ENCODE results near the gene KCNH4. TPM values are rescaled to one million over a fixed set of nuclear protein-coding genes. Genes with fewer than 3 reads are reported as not detected.

KCNH4 gene
- total RNA-seq, 3 donors from 2014 or later = 0.06 to 0.10 TPM; not detected in 1

DNA sequence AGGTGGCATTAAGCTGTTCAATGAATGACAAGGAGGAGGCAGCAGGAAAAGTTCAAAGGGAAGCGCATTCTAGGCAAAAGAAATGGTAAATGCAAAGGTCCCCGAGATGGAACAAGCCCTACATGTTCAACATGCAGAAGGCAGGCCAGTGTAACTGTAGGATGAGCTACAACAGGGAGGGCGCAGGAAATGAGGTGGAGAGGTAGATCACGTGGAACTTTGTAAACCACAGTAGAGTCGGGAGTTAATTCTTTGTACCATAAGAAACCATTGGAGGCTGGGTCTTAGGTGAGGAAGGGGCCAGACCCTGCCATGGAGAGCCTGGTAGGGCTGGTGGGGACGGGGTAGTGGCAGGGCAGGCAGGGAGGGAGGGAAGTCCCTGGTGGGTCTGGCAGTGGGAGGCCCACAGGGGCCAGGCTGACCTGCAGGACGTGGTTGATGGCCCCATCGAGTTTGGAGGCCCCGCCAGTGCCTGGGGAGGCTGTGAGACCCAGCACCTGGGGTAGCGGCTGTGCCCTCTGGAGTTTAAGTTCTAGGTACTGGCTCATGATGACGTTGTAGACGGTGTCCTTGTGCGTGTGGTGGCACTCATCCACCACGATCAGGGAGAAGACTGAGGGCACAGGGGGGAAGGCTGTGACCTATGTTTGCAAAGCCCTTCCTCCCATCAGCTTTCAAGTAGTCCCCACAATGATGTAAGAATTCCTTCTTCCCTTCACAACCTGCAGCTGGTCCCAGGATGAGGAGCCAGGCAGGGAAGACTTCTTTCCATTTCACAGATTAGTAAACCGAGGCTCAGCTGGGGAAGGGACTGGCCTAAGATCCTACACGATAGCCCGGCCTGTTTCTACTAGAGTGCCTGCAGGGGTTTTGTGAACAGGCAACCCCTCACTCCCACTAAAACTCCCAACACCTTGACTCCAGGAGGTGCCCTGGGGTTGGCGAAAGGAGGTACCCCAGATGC lies 70.4 kb downstream of the KCNH4 start:
- DNase-seq = peak in 1 of 3 donors; percentile 47
- intact Hi-C loops (cut with DNase I, micrococcal nuclease) = loop anchor here in 1 of 2 donors (10.0 kb wide), 1 partner anchor 146 kb away; the partner anchor contains the start of gene CNP
- Histone ChIP-seq H3K9me3 (no peaks in the 10 kb centered on the region), H3K36me3 (ENCODE audit: low read depth) (no peaks in the 10 kb centered on the region), H3K4me1 (ENCODE audit: low read depth) (peaks cover 18% of the 10 kb centered on the region), H3K4me3 (no peak overlapping the region)
- TF ChIP-seq, protein P1, sequence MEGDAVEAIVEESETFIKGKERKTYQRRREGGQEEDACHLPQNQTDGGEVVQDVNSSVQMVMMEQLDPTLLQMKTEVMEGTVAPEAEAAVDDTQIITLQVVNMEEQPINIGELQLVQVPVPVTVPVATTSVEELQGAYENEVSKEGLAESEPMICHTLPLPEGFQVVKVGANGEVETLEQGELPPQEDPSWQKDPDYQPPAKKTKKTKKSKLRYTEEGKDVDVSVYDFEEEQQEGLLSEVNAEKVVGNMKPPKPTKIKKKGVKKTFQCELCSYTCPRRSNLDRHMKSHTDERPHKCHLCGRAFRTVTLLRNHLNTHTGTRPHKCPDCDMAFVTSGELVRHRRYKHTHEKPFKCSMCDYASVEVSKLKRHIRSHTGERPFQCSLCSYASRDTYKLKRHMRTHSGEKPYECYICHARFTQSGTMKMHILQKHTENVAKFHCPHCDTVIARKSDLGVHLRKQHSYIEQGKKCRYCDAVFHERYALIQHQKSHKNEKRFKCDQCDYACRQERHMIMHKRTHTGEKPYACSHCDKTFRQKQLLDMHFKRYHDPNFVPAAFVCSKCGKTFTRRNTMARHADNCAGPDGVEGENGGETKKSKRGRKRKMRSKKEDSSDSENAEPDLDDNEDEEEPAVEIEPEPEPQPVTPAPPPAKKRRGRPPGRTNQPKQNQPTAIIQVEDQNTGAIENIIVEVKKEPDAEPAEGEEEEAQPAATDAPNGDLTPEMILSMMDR (IDR thresholded peaks at IDR 0.05) = no peak
- ATAC-seq = no peak

DNA sequence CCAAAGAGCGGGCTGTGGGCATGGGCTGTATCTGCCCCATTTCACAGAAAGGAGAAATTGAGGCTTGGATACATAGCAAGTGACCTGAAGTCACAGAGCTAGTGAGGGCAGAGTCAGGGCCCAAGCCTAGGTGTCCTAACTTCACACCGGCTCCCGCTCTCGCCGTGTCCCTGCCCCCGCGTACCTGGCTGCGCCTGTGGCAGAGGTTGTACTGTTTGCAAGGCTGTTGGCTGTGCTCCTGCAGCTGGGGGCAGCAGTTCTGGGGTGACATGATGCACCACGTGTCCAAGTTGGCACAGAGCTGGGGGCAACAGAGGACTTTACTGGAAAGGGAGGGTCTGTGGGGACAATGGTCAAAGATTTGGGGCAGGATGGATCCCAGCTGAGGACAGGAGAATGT lies 71.9 kb downstream of the KCNH4 start:
- Histone ChIP-seq H3K4me1 (ENCODE audit: low read depth) (peaks cover 18% of the 10 kb centered on the region), H3K4me3 (no peak overlapping the region), H3K9me3 (no peaks in the 10 kb centered on the region), H3K36me3 (ENCODE audit: low read depth) (no peaks in the 10 kb centered on the region)
- intact Hi-C loops (cut with DNase I, micrococcal nuclease) = no loop called here
- TF ChIP-seq, protein P1 (IDR thresholded peaks at IDR 0.05) = no peak
- ATAC-seq (no peak), DNase-seq (peak in 1 of 3 donors; percentile 56)

DNA sequence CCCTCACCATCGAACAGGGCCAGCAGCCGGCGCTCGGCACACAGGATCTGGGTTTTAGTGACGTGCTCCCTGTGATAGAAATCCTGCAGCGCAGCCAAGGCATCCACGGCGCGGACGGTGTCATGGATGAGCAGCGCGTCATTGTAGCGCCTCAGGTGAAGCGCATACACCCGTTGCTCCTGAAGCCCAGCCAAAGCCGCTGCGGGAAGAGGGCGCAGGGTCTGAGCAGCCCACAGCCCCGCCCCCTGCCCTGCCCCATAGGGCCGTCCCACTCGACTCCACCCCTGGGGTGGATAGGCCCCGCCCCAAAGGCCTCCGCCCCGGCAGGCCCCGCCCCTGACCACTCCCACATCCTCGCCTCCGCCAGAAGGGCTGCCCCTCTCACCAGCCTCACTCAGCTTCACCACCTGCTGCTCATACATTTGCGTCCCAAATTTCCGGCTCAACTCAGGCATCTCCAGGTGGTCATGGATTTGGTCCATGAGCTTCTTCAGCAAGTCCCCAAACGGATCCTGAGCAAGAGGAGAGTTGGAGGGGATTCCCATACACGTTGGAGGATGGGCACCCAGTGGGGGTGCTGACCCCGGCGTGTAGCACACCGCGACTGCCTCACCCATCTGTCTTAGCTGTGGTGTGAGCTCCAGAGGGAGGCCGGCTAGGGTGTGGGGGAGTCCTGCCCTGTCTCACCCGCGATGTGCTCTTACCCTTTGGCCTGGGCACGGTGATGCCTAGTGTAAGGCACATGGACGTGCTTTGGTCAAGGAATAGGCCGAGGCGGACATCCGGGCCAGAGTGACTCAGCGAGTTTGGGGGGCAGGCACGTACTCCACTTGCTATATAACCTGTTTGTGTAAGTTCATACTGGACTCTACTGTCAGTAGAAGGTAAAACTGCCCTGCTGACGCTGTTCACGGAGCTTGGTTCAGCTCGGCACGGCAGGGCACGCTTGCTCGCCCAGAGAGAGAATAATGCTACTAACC lies 73.1 kb downstream of the KCNH4 start:
- TF ChIP-seq, protein P1 (IDR thresholded peaks at IDR 0.05) = no peak
- H3K9me3 ChIP-seq = no peaks in the 10 kb centered on the region
- ATAC-seq (peak; percentile 81), DNase-seq (peak; percentile 88 to 95 (median 92))
- H3K4me3 ChIP-seq = no peak overlapping the region
- peaks cover 14% of the 10 kb centered on the region for H3K4me1 ChIP-seq (ENCODE audit: low read depth)
- intact Hi-C loops (cut with DNase I, micrococcal nuclease) = no loop called here
- H3K36me3 ChIP-seq (ENCODE audit: low read depth) = no peaks in the 10 kb centered on the region

DNA sequence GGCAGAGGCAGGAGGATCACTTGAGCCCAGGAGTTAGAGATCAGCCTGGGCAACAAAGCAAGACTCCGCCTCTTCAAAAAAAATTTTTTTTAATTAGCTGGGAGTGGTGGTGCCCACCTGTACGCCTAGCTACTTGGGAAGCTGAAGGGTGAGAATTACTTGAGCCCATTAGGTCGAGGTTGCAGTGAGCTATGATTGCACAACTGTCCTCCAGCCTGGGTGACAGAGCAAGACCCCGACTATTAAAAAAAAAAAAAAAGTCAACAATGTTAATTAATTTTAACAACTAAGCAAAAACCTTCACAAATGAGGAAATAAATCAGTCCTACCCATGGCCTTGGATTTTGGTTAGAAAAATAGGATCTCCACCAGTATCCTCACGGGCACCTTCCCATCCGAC lies 73.8 kb downstream of the KCNH4 start:
- TF ChIP-seq, protein P1 (IDR thresholded peaks at IDR 0.05) = no peak
- peaks cover 10% of the 10 kb centered on the region for H3K4me1 ChIP-seq (ENCODE audit: low read depth)
- H3K4me3 ChIP-seq = no peak overlapping the region
- no peaks in the 10 kb centered on the region for H3K9me3 ChIP-seq
- ATAC-seq = no peak
- H3K36me3 ChIP-seq (ENCODE audit: low read depth) = no peaks in the 10 kb centered on the region
- intact Hi-C loops (cut with DNase I, micrococcal nuclease) = no loop called here
- peak in 1 of 3 donors; percentile 1 for DNase-seq

Other genes with a start within 250 kb of the KCNH4 start
- gene CNP, start 214.3 kb downstream of the KCNH4 start, total RNA-seq = 10 to 100 TPM; 44.1 to 88.0 (median 51.6) TPM
- 100 to 1,000 TPM in 1 of 3 donors, 10 to 100 TPM in 2; 80.6 to 108 (median 86.7) TPM for gene DNAJC7, start 163.7 kb downstream of the KCNH4 start, total RNA-seq
- 10 to 100 TPM; 29.5 to 34.9 (median 31.1) TPM for gene NKIRAS2, start 161.1 kb downstream of the KCNH4 start, total RNA-seq
- gene C17orf113, start 130.5 kb downstream of the KCNH4 start, total RNA-seq = 1 to 10 TPM; 1.2 to 3.8 (median 2.0) TPM
- gene ZNF385C, start 82.7 kb downstream of the KCNH4 start, total RNA-seq = under 1 TPM; 0.41 to 0.96 (median 0.58) TPM
- gene DHX58, start 68.4 kb downstream of the KCNH4 start, total RNA-seq = 10 to 100 TPM; 11.7 to 18.0 (median 14.0) TPM
- gene KAT2A, start 59.8 kb downstream of the KCNH4 start, total RNA-seq = 10 to 100 TPM; 21.6 to 47.8 (median 31.4) TPM
- gene HSPB9, start 58.3 kb downstream of the KCNH4 start, total RNA-seq = under 1 TPM in 1 of 3 donors, not detected in 2; 0.28 TPM
- gene RAB5C, start 26.2 kb downstream of the KCNH4 start, total RNA-seq = 100 to 1,000 TPM; 133 to 161 (median 160) TPM
- not detected for gene HCRT, start 4.3 kb upstream of the KCNH4 start, total RNA-seq
- 10 to 100 TPM; 21.9 to 22.2 (median 22.0) TPM for gene GHDC, start 13.4 kb upstream of the KCNH4 start, total RNA-seq
- 10 to 100 TPM; 30.1 to 93.0 (median 32.2) TPM for gene STAT5B, start 95.2 kb upstream of the KCNH4 start, total RNA-seq
- 10 to 100 TPM; 26.4 to 53.7 (median 29.7) TPM for gene STAT5A, start 107.4 kb upstream of the KCNH4 start, total RNA-seq
- 100 to 1,000 TPM; 158 to 230 (median 227) TPM for gene STAT3, start 207.3 kb upstream of the KCNH4 start, total RNA-seq
- gene CAVIN1, start 242.1 kb upstream of the KCNH4 start, total RNA-seq = 100 to 1,000 TPM in 1 of 3 donors, 10 to 100 TPM in 2; 19.3 to 246 (median 52.4) TPM

Data from mucosa of descending colon (tissue), 3 donors.